Measurements from ENCODE around the gene ATP6V1B1. TPM values are rescaled to one million over a fixed set of nuclear protein-coding genes. Genes with fewer than 3 reads are reported as not detected.
"Not testable (repeated sequence)": the region's sequence is repeated elsewhere in the genome, so short reads cannot be mapped to it uniquely, and the experiment has no call there.

ATP6V1B1 gene
- total RNA-seq, 1 donor from 2014 or later = not detected

GRCh38 chr2:71005271-71006202 is 69.8 kb downstream of the ATP6V1B1 start:
- DNase-seq (ENCODE audit: low read depth in 2 of 2) = no peak

GRCh38 chr2:71006323-71006722 is 70.6 kb downstream of the ATP6V1B1 start:
- no peak for DNase-seq (ENCODE audit: low read depth in 2 of 2)

- no peak for DNase-seq (ENCODE audit: low read depth in 2 of 2)
Measured at GRCh38 chr2:71006955-71007799, 71.5 kb downstream of the ATP6V1B1 start.

GRCh38 chr2:71008342-71008741 is 72.6 kb downstream of the ATP6V1B1 start:
- DNase-seq (ENCODE audit: low read depth in 2 of 2) = no peak

GRCh38 chr2:71011786-71012185 is 76.1 kb downstream of the ATP6V1B1 start:
- DNase-seq (ENCODE audit: low read depth in 2 of 2) = not testable (repeated sequence)

Other genes starting within 250 kb of the ATP6V1B1 start
- gene ADD2, start 167.7 kb upstream of the ATP6V1B1 start, total RNA-seq = 8.0 and 23.4 TPM in 2 replicates
- 0.13 TPM in 1 of 2 replicates, not detected in the other for gene FIGLA, start 145.3 kb upstream of the ATP6V1B1 start, total RNA-seq
- 0.13 TPM in 2 replicates for gene CLEC4F, start 115.3 kb upstream of the ATP6V1B1 start, total RNA-seq
- gene CD207, start 100.1 kb upstream of the ATP6V1B1 start, total RNA-seq = under 0.01 TPM in 2 replicates
- gene VAX2, start 35.3 kb upstream of the ATP6V1B1 start, total RNA-seq = not detected in 2 replicates
- 0.13 and 0.38 TPM in 2 replicates for gene ANKRD53, start 42.7 kb downstream of the ATP6V1B1 start, total RNA-seq
- gene TEX261, start 59.0 kb downstream of the ATP6V1B1 start, total RNA-seq = 22.2 and 31.5 TPM in 2 replicates
- gene NAGK, start 132.7 kb downstream of the ATP6V1B1 start, total RNA-seq = 51.0 and 72.4 TPM in 2 replicates
- 9.8 and 10.9 TPM in 2 replicates for gene MCEE, start 194.3 kb downstream of the ATP6V1B1 start, total RNA-seq
- gene MPHOSPH10, start 194.7 kb downstream of the ATP6V1B1 start, total RNA-seq = 10.6 and 11.7 TPM in 2 replicates